Measurements from ENCODE around the gene ING3.
"Not testable (repeated sequence)": the region's sequence is repeated elsewhere in the genome, so short reads cannot be mapped to it uniquely, and the experiment has no call there.

The ING3 gene

DNA sequence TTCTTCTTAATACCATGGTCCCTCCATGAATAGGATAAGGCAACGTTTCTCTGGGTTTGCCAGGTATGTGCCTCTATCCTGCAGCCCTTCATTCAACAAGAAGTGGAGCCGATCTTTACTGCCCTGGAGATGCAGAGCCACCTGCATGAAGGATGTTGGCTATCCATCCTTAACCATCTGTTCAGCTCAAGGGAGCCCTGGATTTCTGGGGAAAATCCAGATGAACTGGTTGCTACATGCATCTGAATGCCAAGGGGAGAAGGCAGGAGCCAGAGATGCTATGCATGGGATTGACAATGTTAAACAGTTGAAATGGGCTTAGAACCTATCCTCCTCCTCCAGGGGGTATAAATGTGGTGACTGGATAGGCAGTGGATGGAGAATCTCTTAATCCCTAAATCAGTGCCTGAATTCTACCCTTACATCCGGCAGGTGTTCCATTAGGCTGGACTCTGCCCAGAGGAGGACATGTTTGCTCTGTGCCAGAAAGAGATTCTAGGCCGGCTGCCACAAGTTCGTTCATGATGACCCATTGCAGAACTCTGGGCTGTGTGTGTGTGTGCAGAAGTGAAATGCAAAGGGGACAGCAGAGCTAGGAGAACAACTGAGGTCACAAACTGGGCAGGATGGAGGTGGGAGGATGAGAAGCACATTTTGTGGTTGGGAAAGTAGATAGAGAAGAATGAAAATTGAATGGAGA lies 53.6 kb downstream of the ING3 start:
- DNase-seq (ENCODE audit: low read depth), result no peak

DNA sequence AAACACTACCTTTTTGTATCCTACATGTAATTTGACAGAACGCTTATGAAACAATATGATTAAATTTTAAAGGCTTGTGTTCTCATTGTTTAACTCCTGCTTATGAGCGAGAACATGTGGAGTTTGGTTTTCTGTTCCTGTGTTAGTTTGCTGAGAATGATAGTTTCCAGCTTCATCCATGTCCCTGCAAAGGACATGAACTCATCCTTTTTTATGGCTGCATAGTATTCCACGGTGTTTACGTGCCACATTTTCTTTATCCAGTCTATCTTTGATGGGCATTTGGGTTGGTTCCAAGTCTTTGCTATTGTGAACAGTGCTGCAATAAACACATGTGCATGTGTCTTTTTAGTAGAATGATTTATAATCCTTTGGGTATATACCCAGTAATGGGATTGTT lies 54.5 kb downstream of the ING3 start:
- DNase-seq (ENCODE audit: low read depth), result not testable (repeated sequence)

DNA sequence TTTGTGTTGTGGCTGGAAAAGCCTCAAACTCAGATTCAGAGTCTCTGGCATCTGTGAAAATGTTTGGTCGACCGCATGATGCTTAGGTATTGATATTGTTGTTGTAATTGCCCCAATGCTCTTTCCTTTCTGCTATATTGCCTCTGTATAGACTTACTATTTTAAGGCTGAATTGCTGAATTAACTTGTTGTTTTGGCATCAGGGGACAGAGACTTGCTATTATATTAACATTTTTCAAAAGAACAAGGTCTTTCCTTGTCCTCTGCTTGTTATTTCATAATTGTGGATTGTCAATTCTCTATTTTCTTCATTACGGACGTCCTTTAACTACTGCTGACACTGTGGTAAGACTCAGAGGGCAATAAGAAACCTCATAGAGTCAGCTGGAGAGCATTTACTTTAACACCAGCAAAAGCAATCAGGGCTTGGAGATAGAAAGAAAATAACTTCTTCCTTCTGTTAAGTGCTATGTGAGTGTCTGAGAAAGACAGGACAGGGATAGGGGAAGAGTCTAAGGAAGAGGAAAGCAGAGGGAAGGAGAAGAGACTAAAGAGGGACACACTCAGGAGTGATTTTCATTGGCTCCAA lies 55.5 kb downstream of the ING3 start:
- no peak for DNase-seq (ENCODE audit: low read depth)

DNA sequence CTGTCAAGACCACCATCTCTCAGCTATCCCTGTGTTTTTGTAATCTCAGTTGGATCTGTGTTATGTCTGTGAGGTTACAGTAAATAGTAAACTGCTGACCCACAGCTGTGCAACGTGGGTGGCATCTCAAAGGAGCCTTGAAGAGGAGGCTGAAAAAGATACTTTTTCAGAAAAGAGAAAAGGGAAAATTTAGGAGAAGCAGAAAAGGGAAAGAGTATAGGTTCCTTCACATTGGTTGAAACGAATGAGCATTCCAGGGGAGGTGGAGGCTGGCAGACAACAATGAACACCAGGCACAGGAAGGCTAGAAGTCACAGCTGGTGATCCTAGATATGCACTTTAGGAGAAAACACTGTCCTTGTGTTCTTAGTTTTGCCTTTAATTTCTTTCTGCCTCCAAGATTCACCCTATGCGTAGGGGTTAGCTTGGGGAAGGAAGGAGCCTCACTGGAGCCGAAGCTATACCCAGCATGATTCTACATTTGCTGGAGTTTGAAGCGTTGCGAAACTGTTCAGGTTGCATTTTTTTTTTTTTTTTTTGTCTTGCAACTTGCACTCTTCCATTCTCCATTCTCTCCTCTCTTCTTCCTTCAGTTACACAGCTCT lies 56.2 kb downstream of the ING3 start:
- no peak for DNase-seq (ENCODE audit: low read depth)

DNA sequence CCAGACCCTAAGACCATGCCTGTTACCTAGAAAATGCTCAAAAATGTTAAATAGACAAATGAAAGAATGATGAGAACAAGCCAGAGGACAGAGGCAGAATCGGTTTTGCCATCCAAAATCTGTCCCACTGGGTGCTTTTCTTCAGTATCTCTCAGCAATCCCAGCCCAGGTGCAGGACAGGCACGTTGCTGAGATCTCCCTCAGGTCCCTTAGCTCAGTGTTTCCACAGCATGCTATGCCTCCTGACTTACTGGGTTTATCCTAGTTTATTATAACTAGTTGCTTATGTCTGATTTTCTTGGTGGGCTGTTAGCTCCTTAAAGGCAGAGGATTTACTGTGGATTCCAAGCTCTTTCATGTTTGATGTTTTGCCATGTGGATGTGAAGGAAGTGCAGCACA lies 58.2 kb downstream of the ING3 start:
- DNase-seq (ENCODE audit: low read depth), result no peak

DNA sequence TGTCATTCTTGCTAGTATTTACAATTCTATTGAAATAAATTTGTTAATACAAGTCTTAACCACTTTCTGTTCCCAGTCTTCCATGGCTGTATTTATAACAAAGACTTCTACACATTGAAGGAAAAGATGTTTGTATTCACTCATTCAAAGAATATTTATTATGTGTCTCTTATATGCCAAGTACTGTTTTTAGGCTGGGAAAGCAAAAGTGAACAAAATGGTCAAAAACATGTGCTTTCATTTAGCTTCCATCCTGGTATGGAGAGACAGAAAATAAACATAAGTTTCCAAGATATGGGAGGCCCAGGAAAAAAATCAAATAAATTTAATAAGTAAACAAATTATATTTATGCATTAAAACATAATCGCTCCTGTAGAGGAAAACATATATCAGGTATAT lies 60.8 kb downstream of the ING3 start:
- no peak for DNase-seq (ENCODE audit: low read depth)

DNA sequence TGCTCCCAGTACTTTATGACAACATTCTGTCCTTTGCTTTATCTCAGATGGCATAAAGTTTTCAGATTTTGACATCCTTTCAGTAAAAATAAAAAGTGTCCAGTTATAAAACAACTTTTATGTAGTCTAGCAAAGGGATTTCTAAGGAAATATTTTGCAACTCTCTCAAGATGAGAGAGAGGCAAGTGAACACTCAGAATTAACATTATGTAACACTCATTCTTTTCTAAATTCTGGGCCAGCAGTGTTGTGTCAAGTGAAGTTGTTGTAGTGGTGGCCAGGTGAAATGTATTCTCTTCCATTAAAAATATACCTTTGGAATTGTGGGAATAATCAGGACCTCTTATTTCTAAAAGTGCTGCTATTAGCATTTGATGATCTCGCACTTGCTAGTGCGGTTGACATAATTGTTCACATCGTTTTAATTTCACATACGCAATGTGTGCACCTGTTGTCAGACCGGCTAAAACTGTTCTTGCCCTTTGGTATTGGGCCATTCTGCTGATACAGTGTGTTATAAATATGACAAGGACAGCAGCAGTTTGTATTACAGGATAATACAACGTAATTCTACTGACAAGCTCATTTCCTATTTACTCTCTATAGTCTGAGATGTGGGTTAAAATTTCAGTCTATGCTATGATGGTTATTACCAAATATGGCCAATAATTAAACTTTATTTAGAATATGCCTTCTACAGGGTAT lies 61.7 kb downstream of the ING3 start:
- DNase-seq (ENCODE audit: low read depth), result no peak

DNA sequence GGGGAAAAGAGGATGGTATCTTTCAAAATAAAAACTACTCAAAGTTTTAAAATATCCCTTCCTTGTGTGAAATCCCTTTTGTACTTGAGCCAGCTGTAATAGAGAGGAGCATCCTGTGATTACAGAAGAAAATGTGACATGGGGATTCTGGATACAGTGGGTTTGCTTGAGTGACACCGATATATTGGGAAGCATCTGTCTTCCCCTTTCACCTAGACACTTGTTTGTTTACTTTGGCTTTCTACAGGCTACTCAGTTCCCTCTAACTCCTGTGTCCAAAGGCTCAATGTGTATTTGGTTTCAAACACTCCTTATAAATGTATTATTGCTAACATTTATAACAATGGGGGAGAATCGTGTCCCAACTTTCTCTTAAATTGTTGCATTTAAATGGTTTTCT lies 62.3 kb downstream of the ING3 start:
- DNase-seq (ENCODE audit: low read depth), result no peak

DNA sequence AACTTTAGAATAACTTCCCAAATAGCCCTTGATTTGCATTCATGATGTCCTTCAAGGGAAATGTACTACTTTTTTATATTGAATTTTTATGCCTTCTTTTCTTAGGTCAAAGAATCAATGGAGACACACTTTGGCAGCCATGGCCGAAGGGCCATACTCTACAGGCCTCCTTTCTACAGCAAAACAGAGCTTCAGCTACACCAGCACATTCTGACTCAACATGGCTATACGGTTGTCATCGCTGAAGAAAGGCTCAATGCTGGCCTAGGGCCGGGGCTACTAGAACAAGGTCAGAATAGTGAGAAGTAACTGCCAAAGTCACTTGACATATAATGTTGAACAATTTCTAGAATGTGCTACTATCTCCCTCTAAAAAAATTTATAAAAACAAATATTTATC lies 65.0 kb downstream of the ING3 start:
- DNase-seq (ENCODE audit: low read depth), result no peak

DNA sequence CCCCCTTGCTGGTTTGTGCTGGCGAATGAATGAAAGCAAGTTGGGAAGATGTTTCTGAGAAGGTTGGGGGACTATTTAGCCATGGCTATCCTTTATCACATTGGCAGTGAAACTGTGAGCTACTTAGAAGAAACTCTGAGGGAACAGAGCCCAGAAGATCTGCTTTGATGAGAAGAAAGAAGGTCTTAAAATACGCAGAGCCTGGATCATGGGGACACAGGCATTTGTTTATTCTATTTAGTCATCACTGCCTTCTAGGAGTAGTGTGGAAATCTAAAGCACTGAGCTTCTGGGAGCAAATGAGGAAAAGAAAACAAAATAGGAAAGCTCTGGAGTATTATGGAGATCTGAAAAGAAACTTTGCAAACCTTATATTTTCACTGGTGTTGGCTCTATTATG lies 66.4 kb downstream of the ING3 start:
- DNase-seq (ENCODE audit: low read depth), result no peak

DNA sequence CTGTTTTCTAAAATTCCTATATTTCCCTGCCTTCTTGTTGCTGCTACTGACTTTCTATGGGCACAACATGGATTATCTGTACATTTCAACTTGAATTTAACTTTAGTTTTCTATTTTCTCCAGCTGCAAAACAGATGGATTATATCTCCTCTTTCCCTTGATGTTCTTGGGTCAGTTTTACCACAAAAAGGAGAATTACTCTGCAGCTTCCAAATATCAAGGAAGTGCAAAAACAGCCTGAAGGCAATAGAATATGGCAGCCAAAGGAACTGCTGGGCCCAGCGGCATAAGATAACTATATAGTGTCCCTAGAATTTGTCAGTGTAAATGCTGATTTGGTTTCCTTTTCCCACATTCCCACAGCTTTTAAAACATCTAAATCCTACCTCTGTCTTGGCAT lies 67.0 kb downstream of the ING3 start:
- no peak for DNase-seq (ENCODE audit: low read depth)

DNA sequence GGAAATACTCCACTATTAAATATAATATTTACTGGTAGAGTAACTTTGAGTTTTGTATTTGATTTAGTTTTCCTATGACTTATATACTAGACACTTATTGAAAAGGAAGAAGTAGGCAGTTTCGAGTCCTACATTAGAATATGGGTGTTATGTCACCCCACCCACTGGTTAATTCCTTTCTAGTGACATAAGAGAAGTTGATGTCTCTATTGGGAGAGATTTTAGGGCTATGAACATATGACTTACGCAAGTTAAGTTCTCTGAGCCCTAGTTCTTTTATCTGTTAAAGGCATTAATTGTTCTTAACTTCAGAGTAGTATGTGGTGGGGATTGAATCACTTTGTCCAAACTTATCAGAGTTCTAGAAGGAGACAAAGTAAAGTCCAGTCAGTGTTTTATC lies 68.4 kb downstream of the ING3 start:
- no peak for DNase-seq (ENCODE audit: low read depth)

DNA sequence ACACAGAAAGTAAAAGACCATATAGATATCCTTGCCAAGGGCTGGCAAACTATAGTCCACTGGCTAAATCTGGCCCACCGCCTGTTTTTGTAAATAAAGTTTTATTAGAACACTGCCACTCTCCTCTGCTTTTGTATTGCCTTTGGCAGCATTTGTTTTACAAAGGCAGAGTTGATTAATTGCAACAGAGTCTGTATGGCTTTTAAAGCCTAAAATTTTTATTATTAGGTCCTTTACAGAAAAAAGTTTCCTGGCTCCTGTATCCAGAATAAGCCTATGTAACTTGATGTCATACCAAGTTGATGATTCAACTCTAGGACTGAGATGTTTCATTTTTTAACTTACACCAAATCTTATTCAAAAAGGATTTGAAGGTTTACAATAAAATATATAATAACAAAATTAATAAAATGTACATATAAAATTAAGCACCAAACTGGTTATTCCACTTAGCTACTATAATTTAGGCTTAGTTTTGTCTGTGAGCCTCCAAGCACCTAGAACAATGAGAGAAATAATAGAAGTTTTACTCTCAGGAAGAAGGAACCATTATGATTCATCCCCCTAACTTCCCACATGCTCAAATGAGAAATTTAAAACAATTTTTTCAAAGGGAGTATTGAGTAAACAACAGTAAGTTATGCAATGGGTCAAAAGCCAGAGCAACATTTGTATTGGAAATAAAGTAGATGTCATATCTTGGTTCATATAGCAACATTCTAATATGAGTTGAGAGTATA lies 69.8 kb downstream of the ING3 start:
- no peak for DNase-seq (ENCODE audit: low read depth)

DNA sequence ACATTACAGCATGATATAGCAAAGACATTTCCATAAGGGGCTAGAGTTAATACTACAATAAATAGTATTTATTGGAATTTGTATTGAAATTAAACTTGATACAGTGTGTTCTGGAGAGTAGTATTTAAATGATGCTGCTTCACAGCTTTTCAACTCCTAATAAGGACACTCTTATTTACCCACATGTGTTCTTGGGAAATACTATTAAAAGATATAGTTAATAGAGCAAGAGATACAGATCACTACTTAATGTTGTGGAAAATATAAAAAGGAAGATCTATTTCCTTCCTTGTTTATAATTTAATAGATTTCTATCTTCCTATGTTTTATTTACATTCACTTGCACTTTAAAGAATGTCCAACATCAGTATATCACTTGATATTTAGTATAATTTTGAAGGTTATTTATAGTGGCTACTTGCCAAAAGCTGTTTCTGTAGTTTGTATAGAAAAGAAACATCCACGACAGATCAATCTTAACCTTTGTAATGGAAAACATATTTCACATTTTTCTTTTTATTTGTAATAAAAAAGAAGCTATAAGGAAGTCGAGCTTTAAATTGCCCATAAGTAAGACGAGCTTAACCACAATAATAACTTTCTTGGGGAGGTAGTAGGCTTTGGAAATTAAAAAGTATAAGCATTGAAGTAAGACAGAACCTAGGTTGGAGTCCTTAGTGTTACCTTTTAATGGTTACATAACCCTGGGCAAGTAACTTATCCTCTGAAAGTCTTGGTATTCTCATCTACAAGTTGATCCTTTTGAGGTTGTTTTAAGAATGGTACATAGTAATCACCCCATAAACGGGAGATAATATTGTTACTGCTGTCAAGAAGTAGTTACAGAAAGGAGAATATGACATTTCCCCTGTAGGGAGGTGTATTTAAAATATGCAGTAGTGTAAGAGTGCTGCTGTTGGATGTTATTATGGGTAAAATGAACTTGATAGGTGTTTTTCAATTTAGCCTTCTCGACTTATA lies 70.7 kb downstream of the ING3 start:
- DNase-seq (ENCODE audit: low read depth), result no peak

DNA sequence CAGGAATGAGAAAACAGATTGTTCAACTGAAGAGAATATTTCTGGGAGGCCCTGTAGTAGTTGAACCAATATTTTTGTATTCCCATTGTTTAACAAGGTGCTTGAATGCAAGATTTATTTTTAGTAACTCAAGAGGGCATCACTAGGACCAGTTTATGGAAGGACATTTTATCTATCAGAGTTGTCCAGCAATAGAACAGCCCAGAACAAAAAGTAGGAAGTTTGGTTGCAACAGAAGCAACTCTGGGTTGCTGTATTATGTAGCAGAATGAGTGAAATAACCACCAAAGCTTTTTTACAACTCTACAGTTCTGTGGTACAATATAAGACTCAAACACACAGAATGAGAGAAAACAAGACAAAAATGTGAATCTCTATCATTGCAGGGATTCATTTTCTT lies 72.6 kb downstream of the ING3 start:
- no peak for DNase-seq (ENCODE audit: low read depth)

DNA sequence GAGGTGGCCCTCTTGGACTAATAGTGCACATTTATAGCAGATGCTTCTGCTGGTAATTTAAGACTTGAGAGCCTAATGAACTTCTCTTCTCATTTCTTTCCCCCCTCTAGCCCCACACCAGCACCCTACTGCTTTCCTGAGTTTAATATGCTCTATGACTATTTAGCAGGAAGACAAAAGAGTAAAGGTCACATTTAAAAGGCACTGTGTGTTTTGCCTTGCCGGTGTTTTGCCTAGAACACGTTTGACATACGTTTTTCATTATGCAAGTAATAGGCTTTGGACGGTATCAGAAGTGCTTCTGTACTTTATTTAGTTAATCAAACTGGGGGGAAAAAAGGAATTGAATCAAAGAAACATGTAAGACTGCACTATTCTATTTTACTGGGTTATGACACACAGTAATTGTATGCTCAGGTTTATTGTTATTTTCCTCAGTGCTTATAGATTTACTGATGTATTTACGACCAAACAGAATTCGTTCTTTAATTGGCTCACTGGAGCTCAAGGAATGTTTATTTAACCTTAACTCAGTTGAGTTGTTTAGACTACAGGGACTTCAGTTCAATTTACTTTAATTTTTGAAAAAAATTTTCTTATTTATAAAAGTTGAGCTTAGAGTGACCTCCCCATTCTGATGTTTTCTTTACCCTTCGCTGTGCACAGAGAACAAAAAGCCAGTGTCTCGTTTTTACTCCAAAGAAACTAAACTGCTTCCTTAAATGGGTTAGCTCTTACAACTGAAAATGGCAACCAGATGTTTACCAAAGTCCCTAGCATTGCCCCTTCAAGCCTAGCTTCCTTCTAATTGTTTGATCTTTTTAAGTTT lies 73.3 kb downstream of the ING3 start:
- DNase-seq (ENCODE audit: low read depth), result no peak

DNA sequence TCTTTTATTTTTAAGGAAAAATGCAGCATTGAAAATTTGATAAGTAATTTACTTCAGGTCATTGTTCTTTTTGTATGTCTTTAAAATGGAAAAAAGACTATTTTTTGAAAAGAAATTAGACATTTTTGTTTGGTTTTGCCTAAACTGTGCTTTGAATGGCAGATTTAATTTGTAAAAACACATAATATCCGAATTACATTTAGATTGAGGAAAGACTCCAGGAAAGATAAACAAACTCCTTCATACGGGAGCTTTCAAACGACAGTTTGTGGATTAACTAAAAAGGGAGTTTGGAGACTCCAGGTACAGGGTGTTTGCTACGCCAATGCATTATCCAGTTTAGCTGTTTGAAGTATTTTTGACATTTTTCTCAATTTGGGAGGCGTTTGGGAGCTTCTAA lies 74.0 kb downstream of the ING3 start:
- no peak for DNase-seq (ENCODE audit: low read depth)

DNA sequence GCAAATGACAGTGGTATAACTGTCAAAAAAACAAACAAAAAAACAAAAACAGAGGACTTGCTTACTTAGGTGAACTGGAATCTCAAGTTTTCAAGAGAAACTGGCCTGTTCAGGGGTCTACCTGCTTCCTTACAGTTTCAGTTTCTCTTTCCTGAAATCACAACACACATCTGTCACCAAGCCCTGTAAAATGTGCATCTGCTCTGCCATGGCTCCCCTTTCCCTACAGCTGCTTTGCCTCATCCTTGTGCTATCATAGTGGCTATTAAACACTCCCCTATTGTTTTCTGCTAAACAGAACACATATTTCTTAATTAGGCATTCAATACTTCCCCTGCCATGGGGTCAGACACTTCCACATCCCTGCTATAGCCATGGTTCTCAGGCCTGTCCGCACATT lies 75.6 kb downstream of the ING3 start:
- no peak for DNase-seq (ENCODE audit: low read depth)

DNA sequence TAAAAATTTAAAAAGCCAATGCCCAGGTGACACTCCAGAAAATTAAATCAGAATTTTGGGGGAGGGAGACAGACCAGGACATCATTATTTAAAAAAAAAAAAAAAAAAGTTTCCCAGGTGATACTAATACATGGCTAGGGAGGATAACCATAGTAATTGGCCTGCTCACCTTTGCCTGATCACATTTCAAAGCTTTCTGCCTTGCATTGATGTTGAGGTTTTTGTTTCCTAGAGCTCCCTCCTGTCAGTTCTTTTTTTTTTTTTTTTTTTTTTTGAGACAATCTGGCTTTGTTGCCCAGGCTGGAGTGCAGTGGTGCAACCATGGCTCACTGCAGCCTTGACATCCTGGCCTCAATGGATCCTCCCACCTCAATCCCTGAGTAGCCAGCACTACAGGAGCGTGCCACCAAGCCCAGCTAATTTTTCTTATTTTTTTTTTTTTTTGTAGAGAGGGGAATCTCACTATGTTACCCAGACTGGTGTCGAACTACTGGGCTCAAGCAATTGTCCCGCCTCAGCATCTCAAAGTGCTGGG lies 76.1 kb downstream of the ING3 start:
- no peak for DNase-seq (ENCODE audit: low read depth)

All from activated T-helper 1 cell treated with Interleukin-2 at 50 U/mL for 16 hours (primary cell).